ENCODE measurements around the gene PDSS2.
A peak's percentile ranks its signal among the peaks of the same experiment; 100 is the strongest.

GRCh38 chr6:107459283-107460082 lies at the start of gene PDSS2:
- peak; percentile 74 to 93 (median 91) for TF ChIP-seq POLR2A (IDR thresholded peaks at IDR 0.05)
- TF ChIP-seq, protein P1, sequence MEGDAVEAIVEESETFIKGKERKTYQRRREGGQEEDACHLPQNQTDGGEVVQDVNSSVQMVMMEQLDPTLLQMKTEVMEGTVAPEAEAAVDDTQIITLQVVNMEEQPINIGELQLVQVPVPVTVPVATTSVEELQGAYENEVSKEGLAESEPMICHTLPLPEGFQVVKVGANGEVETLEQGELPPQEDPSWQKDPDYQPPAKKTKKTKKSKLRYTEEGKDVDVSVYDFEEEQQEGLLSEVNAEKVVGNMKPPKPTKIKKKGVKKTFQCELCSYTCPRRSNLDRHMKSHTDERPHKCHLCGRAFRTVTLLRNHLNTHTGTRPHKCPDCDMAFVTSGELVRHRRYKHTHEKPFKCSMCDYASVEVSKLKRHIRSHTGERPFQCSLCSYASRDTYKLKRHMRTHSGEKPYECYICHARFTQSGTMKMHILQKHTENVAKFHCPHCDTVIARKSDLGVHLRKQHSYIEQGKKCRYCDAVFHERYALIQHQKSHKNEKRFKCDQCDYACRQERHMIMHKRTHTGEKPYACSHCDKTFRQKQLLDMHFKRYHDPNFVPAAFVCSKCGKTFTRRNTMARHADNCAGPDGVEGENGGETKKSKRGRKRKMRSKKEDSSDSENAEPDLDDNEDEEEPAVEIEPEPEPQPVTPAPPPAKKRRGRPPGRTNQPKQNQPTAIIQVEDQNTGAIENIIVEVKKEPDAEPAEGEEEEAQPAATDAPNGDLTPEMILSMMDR (IDR thresholded peaks at IDR 0.05) = peak in 6 of 7 experiments; percentile 21 to 58 (median 54)

Data from body of pancreas (tissue), 4 donors.